ENCODE data around the gene SPAG5.
A peak's percentile ranks its signal among the peaks of the same experiment; 100 is the strongest.
"Not testable (repeated sequence)": the region's sequence is repeated elsewhere in the genome, so short reads cannot be mapped to it uniquely, and the experiment has no call there.

The SPAG5 gene

GRCh38 chr17:28599311-28600184 is 723 bp upstream of the SPAG5 start:
- DNase-seq, result peak; percentile 6

- DNase-seq, result no peak
These were observed 436 bp downstream of the SPAG5 start for GRCh38 chr17:28598389-28598788.

GRCh38 chr17:28597606-28598383 is 1.0 kb downstream of the SPAG5 start:
- no peak for DNase-seq

- no peak for DNase-seq
These were observed 6.6 kb downstream of the SPAG5 start for GRCh38 chr17:28592260-28592659.

- DNase-seq, result no peak
These were observed 13.0 kb downstream of the SPAG5 start for GRCh38 chr17:28585851-28586250.

GRCh38 chr17:28584434-28584833 is 14.4 kb downstream of the SPAG5 start:
- DNase-seq, result no peak

GRCh38 chr17:28582513-28582912 is 16.3 kb downstream of the SPAG5 start:
- no peak for DNase-seq

GRCh38 chr17:28580959-28581358 is 17.9 kb downstream of the SPAG5 start:
- no peak for DNase-seq

GRCh38 chr17:28579526-28579925 is 19.3 kb downstream of the SPAG5 start:
- DNase-seq, result no peak

- no peak for DNase-seq
These were observed 20.3 kb downstream of the SPAG5 start for GRCh38 chr17:28578246-28579195.

- DNase-seq, result no peak
These were observed 21.4 kb downstream of the SPAG5 start for GRCh38 chr17:28577466-28577824.

GRCh38 chr17:28576758-28577465 is 21.9 kb downstream of the SPAG5 start, which contains the start of gene ALDOC:
ALDOC (minus strand) TSS chr17:28576895; CDS start chr17:28575532, 1,363 bp downstream.
- peak; percentile 83 for DNase-seq

- not testable (repeated sequence) for DNase-seq
These were observed 22.8 kb downstream of the SPAG5 start for GRCh38 chr17:28576016-28576415.

GRCh38 chr17:28575126-28575795 is 23.6 kb downstream of the SPAG5 start:
- DNase-seq, result no peak

- DNase-seq, result no peak
These were observed 24.3 kb downstream of the SPAG5 start for GRCh38 chr17:28574526-28574925.

- DNase-seq, result no peak
These were observed 24.8 kb downstream of the SPAG5 start for GRCh38 chr17:28573966-28574480.

GRCh38 chr17:28573521-28573920 is 25.3 kb downstream of the SPAG5 start:
- no peak for DNase-seq

GRCh38 chr17:28573040-28573380 is 25.8 kb downstream of the SPAG5 start:
- DNase-seq, result no peak

GRCh38 chr17:28572259-28573039 is 26.4 kb downstream of the SPAG5 start:
- DNase-seq, result no peak

GRCh38 chr17:28571361-28572122 is 27.3 kb downstream of the SPAG5 start, which contains the start of gene PIGS:
PIGS (minus strand) TSS chr17:28571524; CDS start chr17:28571496, 28 bp downstream.
- peak; percentile 71 for DNase-seq

Data from NCI-H187 treated with DMSO at 0.1 percent for 48 hours (cell line).